Esophagus muscularis mucosa (tissue), 3 donors: ENCODE measurements around the gene CCDC9.

Experiments used
- CTCF ChIP-seq, 3 experiments: fragments of 200-600 bp in 2 of 3; fragments of 450-650 bp in 1 of 3; sonication (generic) in 2 of 3; IDR thresholded peaks; one replicate each; pipeline ENCODE4 v1.5.1; 2017 to 2019; ENCODE audit warnings: antibody characterized with exemption in 3 of 3, mild to moderate bottlenecking in 2 of 3, moderate library complexity in 1 of 3
- POLR2A ChIP-seq: fragments of 450-650 bp; IDR thresholded peaks from one replicate; pipeline ENCODE4 v1.6.1; 2017; ENCODE audit warnings: antibody characterized with exemption, moderate library complexity, mild to moderate bottlenecking, low read depth

GRCh38 chr19:47239152-47239551, 17.2 kb upstream of the CCDC9 start:
- TF ChIP-seq CTCF (IDR thresholded peaks at IDR 0.05): no peak
- no peak for TF ChIP-seq POLR2A
